Measurements from ENCODE around the gene ME2.

DNA sequence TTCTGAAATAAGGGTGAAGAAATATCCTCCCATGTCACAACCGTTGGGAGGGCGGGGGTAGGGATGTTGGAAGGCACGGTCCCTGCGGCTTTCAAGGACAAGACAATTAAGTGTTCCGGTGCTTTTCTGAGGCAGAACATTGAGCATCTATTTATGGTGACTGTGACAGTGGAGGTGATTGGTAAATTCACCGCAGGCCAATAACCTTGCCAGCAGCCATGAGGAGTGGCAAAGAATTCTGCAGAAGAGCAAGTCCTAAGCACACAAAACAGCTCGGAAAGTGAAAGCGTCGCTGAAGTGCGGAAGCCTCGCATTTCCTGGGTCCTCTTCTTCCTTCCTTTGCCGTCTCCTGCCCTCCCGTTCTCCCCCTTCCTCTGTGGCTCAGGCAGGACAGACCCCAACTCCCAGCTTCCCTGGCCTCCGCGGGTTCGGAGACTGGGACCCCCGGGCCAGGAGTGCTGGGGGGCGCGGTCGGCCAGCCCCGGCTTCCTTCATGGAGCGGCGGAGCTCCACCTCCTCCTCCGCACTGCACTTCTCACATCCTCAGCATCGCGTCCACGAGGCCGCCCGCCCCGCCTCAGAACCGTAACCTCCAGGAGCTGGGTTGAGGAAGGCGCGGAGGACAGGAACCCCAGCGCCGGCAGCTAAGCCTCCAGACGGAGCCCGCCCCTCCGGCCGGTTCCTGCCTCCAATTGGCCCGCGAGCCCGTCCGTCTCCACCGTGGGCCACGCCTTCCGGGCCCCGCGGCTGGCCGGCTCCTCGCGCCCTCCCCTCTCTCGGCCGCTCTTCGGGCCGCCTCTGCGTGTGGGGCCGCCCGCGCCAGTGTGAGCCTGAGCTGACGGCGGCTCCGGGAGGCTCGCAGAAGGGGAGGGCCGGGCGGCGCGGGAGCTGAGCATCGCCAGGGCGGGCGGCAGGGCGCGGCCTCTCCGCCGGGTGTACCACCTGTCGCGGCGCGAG, at the start of gene ME2:
- TF ChIP-seq, protein P1, sequence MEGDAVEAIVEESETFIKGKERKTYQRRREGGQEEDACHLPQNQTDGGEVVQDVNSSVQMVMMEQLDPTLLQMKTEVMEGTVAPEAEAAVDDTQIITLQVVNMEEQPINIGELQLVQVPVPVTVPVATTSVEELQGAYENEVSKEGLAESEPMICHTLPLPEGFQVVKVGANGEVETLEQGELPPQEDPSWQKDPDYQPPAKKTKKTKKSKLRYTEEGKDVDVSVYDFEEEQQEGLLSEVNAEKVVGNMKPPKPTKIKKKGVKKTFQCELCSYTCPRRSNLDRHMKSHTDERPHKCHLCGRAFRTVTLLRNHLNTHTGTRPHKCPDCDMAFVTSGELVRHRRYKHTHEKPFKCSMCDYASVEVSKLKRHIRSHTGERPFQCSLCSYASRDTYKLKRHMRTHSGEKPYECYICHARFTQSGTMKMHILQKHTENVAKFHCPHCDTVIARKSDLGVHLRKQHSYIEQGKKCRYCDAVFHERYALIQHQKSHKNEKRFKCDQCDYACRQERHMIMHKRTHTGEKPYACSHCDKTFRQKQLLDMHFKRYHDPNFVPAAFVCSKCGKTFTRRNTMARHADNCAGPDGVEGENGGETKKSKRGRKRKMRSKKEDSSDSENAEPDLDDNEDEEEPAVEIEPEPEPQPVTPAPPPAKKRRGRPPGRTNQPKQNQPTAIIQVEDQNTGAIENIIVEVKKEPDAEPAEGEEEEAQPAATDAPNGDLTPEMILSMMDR (IDR thresholded peaks at IDR 0.05), result peak in 1 of 5 experiments; percentile 30
- TF ChIP-seq POLR2A (IDR thresholded peaks at IDR 0.05), result peak; percentile 87 to 94

Data from tibial nerve (tissue), 3 donors.